HG02870 (cell line): Measurements from ENCODE around the gene LRRC3.

ENCODE experiments used
- ATAC-seq: cut with Tn5 transposase; IDR thresholded peaks from one replicate; pipeline ENCODE4 v1.9.1; 2021; ENCODE audit warnings: mild to moderate bottlenecking, moderate library complexity; ENCODE audit not compliant: unreplicated experiment

Gene LRRC3

DNA sequence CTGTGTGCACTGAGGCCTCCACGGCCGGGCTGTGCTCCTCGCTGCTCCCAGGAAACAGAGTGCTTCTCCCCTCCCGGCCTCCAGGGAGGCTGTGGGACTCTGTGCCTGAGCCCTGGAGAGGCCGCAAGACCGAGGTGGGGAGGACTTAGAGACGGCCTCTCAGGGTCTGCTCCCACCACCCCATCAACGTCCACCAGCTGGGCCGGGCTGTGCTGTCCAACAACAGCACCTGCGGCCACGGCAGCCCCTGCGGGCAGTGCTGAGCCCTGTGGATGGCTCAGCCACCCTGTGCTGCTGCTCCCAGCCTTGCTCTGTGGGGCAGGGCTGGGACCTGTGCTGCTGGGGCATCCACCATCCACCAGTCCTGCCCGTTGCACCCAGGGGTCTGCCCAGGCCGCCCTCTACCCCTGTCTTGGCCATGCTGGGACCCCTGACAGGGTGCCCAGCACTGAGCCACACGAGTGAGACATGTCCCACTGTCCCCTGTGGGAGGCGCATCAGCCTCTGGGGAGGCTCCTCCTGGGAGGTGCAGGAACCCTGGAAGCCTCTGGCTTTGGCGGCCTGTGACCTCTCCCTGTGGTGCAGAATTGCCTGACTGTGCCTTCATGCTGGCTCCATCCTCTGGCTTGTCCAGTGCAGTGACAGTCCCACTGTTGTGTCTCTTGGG is 31.2 kb upstream of the LRRC3 start:
- no peak for ATAC-seq

DNA sequence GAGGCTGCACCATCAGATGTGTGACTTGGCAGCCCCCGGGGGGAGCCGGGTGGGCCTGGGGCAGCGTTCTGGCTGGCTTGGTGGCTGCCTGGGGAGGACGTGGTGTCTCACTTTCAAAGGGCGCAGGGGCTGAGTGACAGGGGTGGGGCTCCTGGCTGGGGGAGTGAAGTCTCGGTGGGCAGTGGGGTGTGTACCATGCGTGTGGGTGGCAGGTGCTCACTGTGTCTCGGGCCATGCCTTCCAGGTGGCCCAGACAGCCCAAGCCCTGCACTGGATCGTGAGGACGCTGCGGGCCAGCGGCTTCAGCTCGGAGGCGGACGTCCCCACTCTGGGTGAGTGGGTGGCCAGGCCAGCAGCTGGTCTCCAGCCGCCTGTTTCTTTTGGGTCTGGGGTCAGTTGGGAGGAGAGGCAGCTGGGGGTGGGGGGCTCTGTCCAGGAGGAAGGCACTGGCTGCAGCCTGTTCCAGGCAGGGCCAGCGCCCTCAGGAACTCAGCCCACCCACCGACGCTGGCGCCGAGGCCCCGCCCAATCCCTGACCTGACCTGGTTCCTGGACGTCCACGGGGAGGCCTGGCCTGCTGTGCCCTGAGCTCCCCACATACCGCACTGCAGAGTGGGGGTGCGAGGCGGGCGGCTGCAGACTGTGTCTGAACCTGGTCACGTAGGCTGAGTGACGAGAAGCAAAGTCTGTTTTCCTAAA is 30.6 kb upstream of the LRRC3 start:
- no peak for ATAC-seq

DNA sequence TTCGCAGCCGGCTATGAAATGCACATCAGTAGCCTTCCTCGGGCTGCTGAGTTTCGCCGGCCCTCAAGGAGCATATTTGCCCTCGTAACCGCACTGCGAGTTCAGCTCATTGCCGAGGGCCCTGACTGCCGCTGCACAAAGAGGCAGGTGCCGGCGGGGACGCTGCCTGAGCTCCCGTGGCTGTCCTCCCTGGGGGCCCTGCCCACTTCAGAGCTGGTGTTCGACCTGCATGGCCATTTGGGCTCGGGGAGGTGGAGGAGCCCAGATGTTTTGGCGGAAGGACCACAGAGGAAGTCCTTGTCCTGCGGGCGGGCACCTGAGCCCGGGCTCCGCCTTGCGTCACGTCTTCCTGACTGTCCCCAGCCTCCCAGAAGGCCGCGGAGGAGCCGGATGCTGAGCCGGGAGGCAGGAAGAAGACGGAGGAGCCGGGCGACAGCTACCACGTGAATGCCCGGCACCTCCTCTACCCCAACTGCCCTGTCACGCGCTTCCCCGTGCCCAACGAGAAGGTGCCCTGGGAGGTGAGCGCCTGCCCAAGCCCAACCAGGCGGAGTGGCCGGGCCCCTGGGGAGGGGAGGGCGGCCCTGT is 29.9 kb upstream of the LRRC3 start:
- ATAC-seq, result no peak

- no peak for ATAC-seq
Measured at GRCh38 chr21:44425895-44426662, 29.2 kb upstream of the LRRC3 start.

DNA sequence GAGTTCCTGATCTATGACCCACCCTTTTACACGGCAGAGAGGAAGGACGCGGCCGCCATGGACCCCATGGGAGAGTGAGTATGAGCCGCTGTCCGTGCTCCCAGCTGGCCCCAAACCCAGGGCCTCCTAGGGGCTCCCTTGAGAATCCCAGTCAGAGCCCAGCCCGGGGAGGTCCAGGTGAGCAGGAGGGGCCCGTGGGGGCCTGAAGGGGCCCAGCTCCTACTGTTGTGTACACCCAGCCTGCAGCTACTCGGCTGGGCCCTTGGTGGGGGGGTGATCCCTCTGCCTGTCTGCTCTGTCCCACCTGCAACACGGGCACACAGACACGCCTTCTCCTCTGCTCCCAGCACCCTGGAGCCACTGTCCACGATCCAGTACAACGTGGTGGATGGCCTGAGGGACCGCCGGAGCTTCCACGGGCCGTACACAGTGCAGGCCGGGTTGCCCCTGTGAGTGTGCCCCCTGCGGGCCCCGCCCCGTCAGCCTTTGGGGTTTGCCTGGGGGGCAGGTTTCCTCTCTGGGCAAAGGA is 28.6 kb upstream of the LRRC3 start:
- ATAC-seq, result no peak

DNA sequence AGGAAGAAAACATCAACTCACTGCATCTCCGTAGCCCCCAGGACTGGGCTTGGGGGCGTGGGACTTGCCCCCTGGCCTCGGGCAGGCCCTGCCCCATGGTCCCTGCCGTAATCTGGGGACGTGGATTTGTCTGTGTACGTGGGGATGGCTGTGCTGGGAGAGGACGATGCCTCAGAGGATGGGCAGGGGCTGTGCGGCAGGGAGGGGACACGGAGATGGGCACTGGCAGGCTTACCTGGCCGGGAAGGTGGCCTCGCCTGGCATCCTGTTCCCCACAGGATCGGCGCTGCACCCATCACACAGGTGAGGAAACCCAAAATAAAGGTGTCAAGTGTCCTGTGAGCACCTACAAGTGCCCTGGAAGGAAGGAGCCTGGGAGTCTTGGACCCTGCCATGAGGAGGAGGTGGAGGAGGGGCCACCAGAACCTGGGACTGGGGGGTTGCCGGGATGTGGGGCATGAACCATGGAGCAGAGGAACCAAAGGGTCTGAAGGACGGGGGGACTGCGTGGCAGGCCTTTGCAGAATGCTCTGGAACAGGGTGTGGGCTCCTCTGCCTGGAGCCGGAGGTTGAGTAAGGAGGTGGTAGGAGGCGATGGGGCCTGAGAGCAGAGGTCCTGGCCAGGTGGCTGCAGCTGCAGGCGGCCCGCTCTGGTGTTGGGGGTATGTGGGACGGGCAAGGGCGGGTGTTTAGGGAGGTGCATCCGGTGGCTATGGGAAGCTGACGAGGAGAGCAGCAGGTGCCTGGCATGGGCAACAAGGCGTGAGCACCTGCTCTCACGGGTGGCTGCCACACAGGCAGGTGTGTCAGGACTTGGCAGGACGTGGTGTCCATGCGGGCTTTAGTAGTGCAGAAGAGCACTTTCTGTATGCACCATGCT is 27.8 kb upstream of the LRRC3 start:
- no peak for ATAC-seq

DNA sequence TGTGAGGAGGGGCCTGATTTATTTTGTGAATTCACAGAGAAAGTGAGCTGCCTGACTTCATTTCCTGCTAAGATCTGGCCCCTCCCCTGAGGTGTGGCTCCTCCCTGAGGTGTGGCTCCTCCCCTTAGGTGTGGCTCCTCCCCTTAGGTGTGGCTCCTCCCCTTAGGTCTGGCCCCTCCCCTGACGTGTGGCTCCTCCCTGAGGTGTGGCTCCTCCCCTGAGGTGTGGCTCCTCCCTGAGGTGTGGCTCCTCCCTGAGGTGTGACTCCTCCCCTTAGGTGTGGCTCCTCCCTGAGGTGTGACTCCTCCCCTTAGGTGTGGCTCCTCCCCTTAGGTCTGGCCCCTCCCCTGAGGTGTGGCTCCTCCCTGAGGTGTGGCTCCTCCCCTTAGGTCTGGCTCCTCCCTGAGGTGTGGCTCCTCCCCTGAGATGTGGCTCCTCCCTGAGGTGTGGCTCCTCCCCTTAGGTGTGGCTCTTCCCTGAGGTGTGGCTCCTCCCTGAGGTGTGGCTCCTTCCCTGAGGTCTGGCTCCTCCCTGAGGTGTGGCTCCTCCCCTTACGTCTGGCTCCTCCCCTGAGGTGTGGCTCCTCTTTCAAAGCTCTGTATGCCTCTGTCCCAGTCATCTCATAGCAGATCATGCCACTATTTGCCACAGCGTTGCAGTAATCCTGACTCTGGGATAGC is 26.9 kb upstream of the LRRC3 start:
- no peak for ATAC-seq

- no peak for ATAC-seq
Measured at GRCh38 chr21:44429894-44430293, 25.4 kb upstream of the LRRC3 start.

DNA sequence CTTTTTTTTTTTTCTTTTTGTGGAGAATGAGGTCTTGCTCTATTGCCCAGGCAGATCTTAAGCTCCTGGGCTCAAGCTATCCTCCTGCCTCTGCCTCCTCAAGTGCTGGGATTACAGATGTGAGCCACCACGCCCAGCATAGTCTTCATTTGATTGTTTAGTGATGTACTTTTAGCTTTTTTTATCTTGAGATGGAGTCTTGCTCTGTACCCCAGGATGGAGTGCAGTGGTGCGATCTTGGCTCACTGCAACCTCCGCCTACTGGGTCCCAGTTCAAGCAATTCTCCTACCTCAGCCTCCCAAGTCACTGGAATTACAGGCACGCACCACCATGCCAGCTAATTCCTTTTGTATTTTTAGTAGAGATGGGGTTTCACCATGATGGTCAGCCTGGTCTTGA is 24.0 kb upstream of the LRRC3 start:
- no peak for ATAC-seq

- ATAC-seq, result no peak
Measured at GRCh38 chr21:44432841-44433790, 22.2 kb upstream of the LRRC3 start.

DNA sequence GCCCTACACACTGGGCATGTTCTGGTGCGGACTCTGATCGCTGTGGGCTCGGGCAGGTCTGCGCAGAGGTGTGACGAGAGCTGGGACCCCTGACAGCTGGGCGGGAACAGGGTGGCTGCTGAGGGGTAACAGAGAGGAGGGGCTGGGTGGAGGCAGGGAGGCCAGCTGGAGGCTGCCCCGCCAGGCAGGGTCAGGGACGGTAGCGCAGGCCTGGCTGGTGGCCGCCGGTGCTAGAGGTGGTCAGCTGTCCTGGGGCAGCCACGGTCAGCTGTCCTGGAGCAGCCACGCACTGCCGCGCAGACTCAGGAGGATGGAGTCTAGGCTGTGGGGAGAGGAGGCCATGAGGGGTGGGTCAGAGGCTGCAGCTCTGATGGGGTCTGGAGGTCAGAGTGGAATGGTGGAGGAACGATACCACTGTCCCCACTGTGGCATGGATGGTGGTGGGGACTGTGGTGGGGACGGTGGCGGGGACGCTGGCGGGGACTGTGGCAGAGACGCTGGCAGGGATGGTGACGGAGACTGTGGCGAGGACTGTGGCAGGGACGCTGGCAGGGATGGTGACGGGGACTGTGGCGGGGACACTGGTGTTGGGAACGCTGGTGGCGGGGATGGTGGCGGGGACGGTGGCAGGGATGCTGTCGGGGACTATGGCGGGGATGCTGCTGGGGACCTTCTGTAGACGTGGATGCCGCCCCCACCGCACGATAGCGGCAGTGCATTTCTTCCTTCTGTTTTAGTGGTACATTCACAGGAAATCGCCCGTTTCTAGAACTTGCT is 21.3 kb upstream of the LRRC3 start:
- no peak for ATAC-seq

GRCh38 chr21:44434568-44434925 is 20.8 kb upstream of the LRRC3 start:
- no peak for ATAC-seq

DNA sequence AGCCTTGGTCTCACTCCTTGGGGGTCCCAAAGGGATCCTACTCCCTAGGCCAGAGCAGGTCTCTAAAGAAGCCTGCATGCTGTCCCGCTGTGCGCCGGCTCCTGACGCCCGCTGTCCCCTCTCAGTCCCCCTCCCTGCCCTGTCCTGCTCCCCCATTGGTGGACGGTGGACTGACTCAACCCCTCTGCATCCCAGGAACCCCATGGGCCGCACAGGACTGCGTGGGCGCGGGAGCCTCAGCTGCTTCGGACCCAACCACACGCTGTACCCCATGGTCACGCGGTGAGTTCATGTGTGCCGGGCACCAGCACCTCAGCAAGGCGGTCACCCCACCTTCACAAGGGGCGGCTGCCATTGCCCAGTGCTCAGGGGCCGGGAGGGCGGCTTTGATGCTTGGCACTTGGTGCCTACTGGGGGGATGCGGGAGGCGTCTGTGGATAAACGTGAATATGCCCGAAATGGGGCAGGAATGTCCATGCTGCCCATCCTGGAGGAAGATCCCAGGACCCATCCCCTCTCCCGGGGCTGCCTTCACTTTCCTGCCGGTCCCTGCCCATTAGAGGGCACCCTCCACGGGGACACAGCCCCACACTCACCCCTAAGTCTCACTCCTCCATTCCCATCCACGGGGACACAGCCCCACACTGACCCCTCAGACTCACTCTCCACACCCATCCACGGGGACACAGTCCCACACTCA is 20.2 kb upstream of the LRRC3 start:
- no peak for ATAC-seq

DNA sequence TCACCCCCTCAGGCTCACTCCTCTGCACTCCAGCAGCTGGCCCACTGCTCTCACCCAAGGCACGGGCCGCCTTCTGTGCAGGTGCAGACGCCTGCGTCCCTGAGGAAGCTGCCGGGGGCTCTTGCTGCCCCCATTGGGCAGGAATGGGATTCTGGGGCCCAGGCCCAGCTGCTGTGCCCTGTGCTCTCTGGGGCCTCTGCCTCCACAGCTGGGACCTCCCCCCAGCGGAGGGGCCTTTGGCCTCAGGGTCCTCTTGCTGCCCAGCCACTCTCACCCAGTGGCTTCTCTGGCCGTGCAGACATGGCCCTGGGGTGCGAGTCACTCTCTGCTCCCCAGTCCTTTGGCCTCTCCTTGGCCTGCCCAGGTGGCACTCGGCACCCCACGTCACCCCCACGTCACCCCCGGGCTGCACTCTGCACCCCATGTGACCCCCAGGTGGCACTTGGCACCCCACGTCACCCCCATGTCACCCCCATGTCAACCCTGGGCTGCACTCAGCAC is 19.1 kb upstream of the LRRC3 start:
- ATAC-seq, result no peak

DNA sequence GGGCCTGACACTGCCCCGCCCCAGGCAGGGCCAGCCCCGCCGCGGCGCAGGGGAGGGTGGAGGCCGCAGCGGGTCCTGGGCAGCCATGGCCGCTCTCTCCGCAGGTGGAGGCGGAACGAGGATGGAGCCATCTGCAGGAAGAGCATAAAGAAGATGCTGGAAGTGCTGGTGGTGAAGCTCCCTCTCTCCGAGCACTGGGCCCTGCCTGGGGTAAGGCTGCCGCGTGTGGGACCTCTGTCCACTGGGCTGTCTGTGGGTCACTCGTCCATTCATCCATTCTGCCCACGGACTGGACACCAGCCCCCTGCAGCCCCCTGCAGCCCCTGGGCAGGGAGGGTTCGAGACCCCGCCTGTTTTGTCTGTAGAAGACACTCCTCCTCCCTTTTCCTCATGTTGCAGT is 18.4 kb upstream of the LRRC3 start:
- ATAC-seq, result no peak

DNA sequence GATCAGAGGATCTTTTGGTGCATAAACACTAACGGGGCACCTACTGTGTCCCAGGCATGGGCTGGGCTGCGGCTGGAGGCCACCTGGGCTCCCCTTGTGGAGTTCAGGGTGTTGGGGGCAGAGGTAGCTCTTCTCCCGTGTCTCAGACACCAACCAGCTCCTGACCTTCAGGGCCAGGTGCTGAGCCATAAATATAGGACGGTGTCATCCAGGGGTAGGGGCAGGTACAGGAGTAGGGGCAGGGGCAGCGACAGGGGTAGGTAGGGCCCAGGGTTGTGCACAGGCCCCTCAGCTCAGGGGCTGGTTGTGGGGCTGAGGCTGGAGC is 18.0 kb upstream of the LRRC3 start:
- no peak for ATAC-seq

- no peak for ATAC-seq
Measured at GRCh38 chr21:44437696-44438431, 17.4 kb upstream of the LRRC3 start.
